ENCODE data around the gene PIGM.
A peak's percentile ranks its signal among the peaks of the same experiment; 100 is the strongest.
"Not testable (repeated sequence)": the region's sequence is repeated elsewhere in the genome, so short reads cannot be mapped to it uniquely, and the experiment has no call there.

PIGM gene

DNA sequence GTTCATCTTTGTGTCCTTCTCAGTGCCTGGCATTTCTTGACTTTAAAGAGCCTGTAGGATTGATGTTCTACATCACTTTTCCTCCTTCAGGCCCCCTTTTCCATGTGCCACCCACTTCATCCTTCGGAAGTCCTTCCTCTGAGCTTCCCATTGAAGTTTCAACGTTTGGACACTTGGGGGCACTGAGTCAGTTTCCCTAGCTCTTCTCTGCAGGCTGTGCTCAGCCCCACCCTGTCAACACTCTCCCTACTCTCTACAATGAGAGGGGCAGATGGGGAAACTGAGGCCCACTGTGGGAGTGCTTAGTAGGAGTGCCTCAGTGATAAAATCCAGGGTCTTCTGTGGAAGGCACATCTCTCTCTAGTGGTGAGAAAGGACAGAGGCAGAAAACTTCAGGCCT is 26.3 kb upstream of the PIGM start:
- no peak for DNase-seq

GRCh38 chr1:160056648-160057169 is 24.9 kb upstream of the PIGM start:
- DNase-seq: no peak

DNA sequence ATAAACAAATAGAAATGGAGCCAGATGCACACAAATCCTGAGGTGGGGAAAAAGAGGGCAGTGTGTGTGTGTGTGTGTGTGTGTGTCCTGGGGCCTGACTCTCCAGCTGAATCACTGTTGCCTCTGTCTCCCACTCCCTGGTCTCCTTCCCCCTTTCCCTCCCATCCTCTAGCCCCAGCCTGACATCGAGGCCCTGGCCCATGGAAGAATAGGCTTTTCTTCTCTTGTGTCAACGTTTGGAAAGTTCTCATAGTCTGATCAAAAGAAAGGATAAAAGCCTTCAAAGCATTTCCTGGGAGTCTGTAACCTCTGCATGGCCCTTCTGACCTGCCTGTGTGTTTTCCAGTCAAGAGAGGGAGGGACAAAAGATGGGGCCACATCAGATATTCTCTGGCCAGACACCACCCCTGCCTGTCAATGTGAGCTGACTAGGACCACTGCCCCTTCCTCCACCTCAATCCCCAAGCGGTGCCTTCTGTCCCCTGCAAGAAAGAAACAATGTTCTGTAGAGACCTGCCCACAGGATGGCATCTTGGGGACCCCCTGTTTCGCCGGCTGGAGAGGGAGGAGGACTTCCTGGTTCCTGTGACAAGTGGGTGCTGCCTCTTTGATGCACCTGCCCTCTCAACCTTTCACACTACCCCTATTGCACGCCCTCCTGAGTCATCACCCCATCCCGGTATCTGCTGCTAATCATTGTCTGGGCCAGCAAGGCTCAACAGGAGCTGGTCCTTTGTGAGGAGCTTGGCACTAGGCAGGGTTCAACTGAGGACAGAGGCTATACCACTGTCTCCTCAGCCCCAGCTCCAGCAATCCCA is 22.0 kb upstream of the PIGM start:
- DNase-seq: no peak

DNA sequence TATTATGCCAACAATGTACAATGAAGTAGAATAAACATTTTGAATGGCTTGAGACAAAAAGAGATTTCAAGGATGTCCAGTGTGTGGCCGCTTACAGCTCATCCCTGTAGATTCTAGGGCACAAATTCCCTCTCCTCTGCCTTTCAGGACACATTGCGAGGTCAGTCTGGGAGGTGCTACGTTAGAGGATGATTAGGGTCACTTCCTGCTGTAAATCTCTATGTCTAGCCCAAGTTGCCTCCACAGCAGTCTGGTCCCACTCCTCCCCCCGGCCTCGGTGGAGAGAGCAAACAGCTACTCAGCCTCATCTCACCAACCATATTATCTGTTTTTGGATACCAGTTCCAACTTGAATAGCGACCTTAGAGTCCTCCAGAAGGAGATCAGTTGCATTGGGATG is 21.1 kb upstream of the PIGM start:
- DNase-seq: no peak

DNA sequence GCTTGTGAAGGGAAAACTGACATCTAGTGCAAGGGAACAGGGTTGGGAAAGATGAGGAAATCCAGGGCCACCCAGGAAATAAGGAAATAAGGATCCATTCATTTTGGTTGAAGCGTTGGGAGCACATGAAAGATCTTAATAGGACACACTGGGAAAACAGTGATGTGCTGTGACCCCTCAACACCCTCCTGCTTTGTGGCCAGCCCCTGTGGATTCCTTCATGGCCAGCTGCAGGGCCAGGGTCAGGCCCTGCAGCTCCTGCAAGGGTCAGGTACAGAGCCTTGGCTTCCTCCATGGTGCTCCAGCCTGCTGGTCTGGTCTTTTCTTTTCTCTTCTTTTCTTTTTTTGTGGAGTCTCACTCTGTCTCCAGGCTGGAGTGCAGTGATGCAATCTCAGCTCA is 18.8 kb upstream of the PIGM start:
- DNase-seq: no peak

DNA sequence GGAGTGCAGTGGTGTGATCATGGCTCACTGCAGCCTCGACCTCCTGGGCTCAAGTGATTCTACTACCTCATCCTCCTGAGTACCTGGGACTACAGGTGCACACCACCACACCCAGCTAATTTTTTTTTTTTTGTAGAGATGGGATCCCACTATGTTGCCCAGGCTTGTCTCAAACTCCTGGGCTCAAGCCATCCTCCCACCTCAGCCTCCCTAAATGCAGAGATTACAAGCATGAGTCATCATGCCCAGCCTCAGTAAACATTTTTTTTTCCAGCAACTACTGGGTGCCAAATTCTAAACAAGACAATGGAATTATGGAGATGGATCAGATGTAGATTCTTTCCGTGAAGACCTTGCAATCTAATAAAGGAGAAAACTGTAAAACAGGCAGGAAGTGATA is 18.4 kb upstream of the PIGM start:
- DNase-seq: not testable (repeated sequence)

- no peak for DNase-seq
Observed at GRCh38 chr1:160049101-160049500, 17.3 kb upstream of the PIGM start.

DNA sequence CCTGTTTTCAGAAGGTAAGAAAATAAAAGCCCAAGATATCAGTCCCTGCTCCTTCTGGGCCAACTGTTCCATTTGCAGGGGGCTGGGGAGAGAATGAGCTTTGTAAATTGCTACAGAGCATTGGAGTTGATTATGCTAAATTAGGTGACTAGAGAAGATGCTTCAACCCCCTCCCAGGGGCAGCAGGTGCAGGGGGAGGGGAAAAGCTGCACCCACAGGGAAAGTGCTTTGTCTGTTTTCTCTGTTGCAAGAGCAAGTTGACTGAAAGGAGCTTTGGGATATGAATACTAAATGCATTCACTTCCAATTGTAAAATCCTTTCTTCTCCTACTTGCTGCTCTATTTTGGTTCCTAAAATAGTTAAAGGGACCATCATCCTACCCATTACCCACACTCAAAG is 16.5 kb upstream of the PIGM start:
- DNase-seq: no peak

DNA sequence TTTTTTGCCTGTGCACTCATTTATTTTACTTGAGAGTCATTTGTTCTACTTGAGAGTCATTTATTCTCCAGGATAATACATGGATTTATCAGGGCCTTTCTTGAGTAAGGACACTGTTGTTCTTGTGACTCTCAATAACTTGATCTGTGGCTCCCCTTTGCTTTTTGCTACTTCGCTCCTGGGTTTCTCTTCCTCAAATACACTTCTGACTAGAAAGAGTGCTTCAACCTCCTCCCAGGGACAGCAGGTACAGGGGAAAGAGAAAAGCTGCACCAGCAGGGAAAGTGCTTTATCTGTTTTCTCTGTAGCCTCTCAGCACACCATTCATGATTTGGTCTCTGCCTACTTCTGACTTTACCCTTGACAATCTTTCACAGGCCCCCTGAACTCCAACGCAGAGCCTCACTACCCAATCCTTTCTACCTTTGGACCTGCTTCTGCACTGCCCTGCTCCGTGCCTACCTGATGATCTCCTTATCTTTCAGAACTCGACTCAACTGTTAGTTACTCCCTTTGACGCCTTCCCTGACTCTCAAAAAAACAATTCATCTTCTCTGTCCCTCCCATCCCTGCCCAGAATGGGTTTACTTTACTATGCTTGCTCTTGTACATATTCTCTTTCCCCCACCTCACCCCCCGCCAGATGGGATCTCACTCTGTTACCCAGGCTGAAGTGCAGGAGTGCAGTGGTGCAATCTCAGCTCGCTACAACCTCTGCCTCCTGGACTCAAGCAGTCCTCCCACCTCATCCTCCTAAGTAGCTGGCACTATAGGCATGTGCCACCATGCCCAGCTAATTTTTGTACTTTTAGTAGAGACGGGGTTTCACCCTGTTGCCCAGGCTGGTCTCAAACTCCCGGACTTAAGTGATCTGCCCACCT is 15.6 kb upstream of the PIGM start:
- no peak for DNase-seq

GRCh38 chr1:160046494-160047110 is 14.8 kb upstream of the PIGM start:
- peak; percentile 66 for DNase-seq

DNA sequence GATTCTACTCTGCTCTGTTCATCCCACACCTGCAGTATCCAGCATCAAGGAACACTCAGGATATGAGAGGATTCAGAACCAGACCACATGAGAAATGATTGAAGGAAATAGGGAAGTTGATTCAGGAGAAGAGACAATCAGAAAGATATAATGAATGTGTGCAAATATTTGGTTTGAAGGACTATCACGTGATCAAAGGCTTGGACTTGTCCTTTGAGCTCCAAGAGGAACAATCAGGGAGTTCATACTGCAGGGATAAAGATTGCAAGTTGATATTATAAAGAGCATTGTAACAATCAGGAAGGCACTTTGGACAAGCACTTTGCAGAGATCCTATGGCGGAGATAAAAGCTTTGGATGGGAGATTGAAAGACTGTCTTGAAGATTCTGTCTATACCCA is 13.9 kb upstream of the PIGM start:
- DNase-seq: no peak

- DNase-seq: no peak
Observed at GRCh38 chr1:160043543-160043942, 11.8 kb upstream of the PIGM start.

DNA sequence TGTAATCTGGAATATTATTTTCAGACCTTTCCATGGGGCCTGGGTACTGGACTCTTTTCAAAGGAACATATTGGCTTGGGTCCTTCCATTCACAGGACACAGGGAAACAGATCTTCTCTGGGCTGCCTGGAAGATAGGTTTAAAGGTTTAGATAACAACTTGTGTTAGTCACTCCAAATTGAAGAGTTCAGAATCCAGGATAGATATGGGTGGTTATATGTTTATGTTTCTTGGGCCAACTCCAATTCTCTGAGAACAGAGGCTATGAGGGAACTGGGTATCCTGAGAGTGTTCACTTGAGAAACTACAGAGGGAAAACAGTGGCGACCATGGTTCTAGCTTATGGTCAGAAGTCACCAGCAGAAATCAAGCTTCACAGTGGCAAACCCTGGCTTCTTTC is 8.7 kb upstream of the PIGM start:
- no peak for DNase-seq

GRCh38 chr1:160032165-160032820 is 503 bp upstream of the PIGM start:
- no peak for DNase-seq

GRCh38 chr1:160030657-160031364 is 979 bp downstream of the PIGM start:
- no peak for DNase-seq

DNA sequence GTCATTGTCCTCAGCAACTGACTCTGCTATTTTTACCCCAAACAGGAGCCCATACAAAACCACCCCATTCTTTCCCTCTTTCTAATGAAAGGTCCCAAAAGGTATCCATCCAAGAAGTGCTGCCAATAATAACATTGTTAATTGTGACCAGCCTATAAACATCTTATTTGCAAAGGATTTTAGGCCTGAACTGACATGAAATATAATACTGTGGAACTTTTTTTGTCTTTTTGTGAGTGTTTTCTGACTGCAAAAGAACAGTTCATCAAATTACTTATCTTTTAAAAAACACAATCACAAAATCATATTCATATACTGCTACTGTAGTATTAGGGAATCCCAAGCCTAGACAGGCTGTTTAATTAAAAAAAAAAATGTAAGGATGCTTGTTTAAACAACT is 3.4 kb downstream of the PIGM start:
- no peak for DNase-seq

DNA sequence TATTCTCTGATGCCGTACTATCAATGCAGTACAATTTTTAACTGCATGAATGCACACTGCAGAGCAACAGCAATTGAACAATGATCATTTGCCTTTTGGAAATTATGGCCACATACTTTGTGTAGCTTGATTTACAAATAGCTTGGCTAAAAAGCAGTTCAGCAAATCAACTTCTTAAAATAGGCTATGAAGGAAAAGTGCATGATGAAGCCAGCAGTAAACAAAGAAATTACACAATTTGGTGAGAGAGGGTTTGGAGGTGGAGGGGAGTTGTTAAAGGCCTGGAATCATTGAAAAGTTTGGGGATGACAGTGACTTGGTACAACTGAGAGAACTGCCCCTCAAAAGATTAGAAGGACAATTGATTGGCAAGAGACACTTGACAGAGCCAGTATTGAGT is 6.5 kb downstream of the PIGM start:
- DNase-seq: no peak

DNA sequence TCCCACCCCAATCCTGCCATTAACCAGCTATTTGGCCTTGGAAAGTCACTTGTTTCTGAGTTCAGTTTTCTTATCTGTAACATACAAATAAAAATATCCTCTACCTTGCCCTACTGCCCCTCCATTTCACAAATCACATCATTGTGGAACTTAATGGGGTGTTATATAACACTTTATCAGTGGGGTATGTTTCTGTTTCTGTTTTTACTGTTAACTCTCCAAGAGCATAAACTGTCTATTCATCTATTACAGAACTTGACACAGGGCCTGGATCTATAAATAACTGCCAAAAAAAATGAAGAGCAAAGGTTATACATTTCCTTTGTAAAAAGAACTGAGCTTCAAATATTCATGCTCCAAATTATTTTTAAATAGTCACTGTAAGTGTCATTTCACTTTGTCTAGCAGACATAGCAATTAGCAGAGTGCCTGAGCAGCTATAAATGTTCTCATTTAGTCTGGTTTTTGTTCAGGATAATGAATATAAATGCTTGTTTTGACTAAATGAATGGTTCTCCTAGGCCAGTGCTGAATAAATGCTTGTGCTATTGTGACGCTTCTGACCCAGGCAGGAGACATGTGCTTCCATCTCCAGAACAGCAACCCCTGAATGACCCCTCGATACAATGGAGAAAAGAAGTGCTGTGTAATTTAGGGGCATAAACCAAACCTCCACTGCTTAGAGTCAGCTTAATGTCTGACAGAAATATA is 7.4 kb downstream of the PIGM start:
- no peak for DNase-seq

DNA sequence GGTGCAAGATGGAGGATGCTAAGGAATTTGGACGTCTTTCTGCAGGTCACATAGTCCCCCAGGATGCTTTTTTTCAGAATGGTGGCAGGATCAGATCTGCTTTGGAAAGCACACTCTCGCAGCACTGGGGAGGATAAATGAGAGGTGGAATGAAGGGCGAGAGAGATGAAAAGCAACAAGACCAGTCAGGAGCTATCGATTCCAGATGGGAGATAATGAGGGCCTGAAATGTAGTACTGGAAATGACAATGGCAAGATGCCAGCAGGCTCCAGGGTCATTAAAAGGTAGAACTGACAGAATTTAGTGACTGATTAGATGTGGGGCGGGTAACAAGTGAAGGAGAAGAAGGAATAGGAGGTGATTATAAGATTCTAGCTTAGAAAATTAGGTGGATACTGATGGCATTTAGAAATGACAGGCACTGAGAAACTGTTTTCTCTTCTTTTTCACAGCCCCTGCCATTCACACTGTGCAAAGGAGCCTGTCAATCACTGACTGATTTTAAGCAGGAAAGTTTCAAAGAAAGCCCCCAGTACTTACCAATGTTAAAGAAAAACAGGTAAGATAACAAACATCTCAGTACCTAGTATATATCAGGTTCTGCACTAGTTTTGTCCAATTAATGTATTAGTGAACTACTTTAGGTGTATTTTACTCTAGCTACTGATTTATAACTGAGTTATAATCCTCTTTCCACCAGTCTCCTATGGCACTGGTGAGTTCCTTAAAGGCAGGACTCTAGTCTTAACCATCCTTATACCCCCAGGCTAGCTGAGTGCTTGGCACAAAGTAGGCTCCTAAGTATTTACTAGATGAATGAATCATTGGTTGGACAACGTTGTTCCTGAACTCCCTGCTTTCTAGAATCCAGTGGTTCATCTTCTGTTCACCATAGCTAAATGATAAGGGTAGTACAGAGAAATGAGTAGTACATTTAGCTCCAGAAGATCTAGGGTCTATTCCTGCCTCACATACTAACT is 9.2 kb downstream of the PIGM start:
- no peak for DNase-seq

DNA sequence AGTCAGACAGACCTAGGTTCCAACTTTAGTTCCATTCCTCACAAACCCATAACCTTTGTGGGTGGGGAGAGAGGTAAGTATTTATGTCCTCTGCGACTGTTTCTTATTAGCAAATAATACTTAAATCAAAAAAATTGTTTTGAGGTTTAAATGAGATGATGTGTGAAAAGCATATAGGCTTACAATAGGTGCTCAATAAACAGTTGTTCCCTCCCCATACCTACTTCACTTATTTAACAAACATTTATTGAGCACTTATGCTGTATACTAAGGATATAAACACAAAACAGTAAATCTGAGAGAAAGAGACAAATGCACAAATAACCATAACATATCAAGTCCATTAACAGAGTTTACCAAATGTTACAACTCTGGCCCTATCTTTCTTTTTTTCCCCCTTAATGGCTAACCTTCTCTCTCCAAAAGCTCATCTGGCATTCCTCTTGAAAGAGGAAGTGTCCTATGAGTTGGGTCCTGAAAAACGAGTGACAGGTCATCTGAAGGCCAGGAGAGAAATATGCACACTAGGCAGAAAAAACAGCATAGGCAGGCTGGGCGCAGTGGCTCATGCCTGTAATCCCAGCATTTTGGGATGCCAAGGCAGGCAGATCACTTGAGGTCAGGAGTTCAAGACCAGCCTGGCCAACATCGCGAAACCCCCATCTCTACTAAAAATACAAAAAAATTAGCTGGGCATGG is 10.3 kb downstream of the PIGM start:
- no peak for DNase-seq
